ENCODE results near the gene FSD1. TPM values are rescaled to one million over a fixed set of nuclear protein-coding genes. Genes with fewer than 3 reads are reported as not detected.

FSD1 gene
- total RNA-seq, 2 experiments from 2014 or later: 19.8 to 23.2 TPM

GRCh38 chr19:4322942-4323665 is 18.7 kb downstream of the FSD1 start:
- DNase-seq (ENCODE audit: low spot score): no peak
- 0 out of 2 replicates have a peak, but pooled peaks cover 8% of the 10 kb centered on the region for H3K9me3 ChIP-seq (ENCODE audit: low read length)
- H3K79me2 ChIP-seq (ENCODE audit: insufficient read depth, low read depth, low read length): no peaks in the 10 kb centered on the region
- CTCF ChIA-PET (ENCODE audit: unreplicated experiment): no interaction called here
- H3K27ac ChIP-seq (ENCODE audit: low read depth, low read length, poor library complexity, severe bottlenecking): no peak overlapping the region
- H2AFZ ChIP-seq (ENCODE audit: low read length): no peak overlapping the region
- TF ChIP-seq CTCF (conservative IDR thresholded peaks at IDR 0.05; ENCODE audit: low read length) (no peak), EZH2phosphoT487 (IDR thresholded peaks at IDR 0.05; ENCODE audit: borderline replicate concordance, low read depth, low read length) (no peak)
- H3K4me1 ChIP-seq (ENCODE audit: insufficient read depth, low read length, poor library complexity, severe bottlenecking): peaks cover 8% of the 10 kb centered on the region
- H3K4me2 ChIP-seq (ENCODE audit: low read length): no peak overlapping the region
- intact Hi-C loops (cut with micrococcal nuclease; ENCODE audit: unreplicated experiment): no loop called here
- no peak overlapping the region for H3K4me3 ChIP-seq (ENCODE audit: low read depth, low read length, poor library complexity, severe bottlenecking)
- POLR2A ChIA-PET: no interaction called here
- no peaks in the 10 kb centered on the region for H3K9me2 ChIP-seq (ENCODE audit: insufficient read depth, low read length)
- no peaks in the 10 kb centered on the region for H3K36me3 ChIP-seq (ENCODE audit: insufficient read depth, low read length)
- BruUV-seq (replicated peaks): no TSS peak
- H4K20me1 ChIP-seq (ENCODE audit: insufficient read depth, low read length): no peaks in the 10 kb centered on the region

- ChIA-PET CTCF (ENCODE audit: unreplicated experiment) (no interaction called here), POLR2A (no interaction called here)
- BruUV-seq (replicated peaks): no TSS peak
These were observed 19.3 kb downstream of the FSD1 start for GRCh38 chr19:4323692-4324091.

More at GRCh38 chr19:4323692-4324091, 19.3 kb downstream of the FSD1 start:
- intact Hi-C loops (cut with micrococcal nuclease; ENCODE audit: unreplicated experiment): no loop called here
- Histone ChIP-seq H3K4me2 (ENCODE audit: low read length) (no peak overlapping the region), H3K27ac (ENCODE audit: low read depth, low read length, poor library complexity, severe bottlenecking) (no peak overlapping the region), H2AFZ (ENCODE audit: low read length) (no peak overlapping the region), H3K4me1 (ENCODE audit: insufficient read depth, low read length, poor library complexity, severe bottlenecking) (peaks cover 8% of the 10 kb centered on the region), H3K9me2 (ENCODE audit: insufficient read depth, low read length) (no peaks in the 10 kb centered on the region), H3K4me3 (ENCODE audit: low read depth, low read length, poor library complexity, severe bottlenecking) (no peak overlapping the region), H3K36me3 (ENCODE audit: insufficient read depth, low read length) (no peaks in the 10 kb centered on the region), H4K20me1 (ENCODE audit: insufficient read depth, low read length) (no peaks in the 10 kb centered on the region), H3K79me2 (ENCODE audit: insufficient read depth, low read depth, low read length) (no peaks in the 10 kb centered on the region), H3K9me3 (ENCODE audit: low read length) (0 out of 2 replicates have a peak, but pooled peaks cover 8% of the 10 kb centered on the region)
- TF ChIP-seq EZH2phosphoT487 (IDR thresholded peaks at IDR 0.05; ENCODE audit: borderline replicate concordance, low read depth, low read length): no peak
- no peak for TF ChIP-seq CTCF (conservative IDR thresholded peaks at IDR 0.05; ENCODE audit: low read length)
- DNase-seq (ENCODE audit: low spot score): no peak

Data from OCI-LY7 (cell line).